ENCODE data around the gene TMPRSS2.

TMPRSS2 gene

DNA sequence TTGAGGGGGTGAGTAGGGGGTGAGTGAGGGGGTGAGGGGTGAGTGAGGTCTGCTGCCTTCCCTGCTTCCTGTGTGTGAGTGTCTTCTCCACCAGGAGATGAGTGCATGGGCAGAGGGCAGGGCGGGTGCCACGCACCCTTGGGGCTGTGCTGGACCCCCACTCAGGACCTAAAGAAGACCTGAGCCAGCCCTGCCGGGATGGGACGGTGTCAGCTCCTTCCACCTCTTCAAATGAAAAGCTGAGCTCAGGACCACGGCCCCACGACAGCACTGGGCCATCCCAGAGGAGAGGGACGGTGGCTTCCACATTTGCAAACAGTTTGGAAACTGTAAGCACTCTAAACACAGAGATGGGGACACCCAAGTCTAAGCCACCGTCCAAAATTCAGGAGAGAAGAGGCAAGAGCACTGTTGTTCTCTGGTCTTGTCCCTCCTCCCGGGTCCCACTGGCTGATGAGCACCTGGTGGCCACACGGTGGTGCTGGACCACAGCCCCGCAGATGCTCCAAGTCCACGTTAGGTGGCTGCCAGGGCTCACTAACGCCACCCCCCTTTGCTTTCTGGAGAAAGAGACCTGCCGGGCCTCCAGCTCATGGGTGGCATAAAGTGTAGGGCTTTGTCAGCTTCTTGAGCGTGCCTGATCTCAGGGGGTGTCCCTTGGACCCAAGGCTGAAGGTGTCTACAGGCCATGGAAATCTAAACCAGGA is 32.1 kb downstream of the TMPRSS2 start:
- no peaks in the 10 kb centered on the region for H3K9me3 ChIP-seq (ENCODE audit: control insufficient read depth, insufficient read depth, low read depth, low read length)
- no peaks in the 10 kb centered on the region for H3K36me3 ChIP-seq (ENCODE audit: control insufficient read depth in 2 of 2, insufficient read depth in 1 of 2, low read length in 2 of 2)
- H3K4me1 ChIP-seq (ENCODE audit: control insufficient read depth, insufficient read depth, low read length), result no peaks in the 10 kb centered on the region; the same call in 1 of the 2 replicates
- POLR2A ChIA-PET, result no interaction called here
- H3K4me3 ChIP-seq (ENCODE audit: low read depth, low read length), result no peak overlapping the region
- H3K27ac ChIP-seq (ENCODE audit: extremely low read depth, low read depth, low read length), result no peak overlapping the region
- CTCF ChIA-PET, result no interaction called here
- TF ChIP-seq ZNF610 (tag by site-specific recombination; IDR thresholded peaks at IDR 0.05; ENCODE audit: borderline replicate concordance) (no peak), ZNF24 (tag by site-specific recombination; IDR thresholded peaks at IDR 0.05) (no peak), ZNF138 (tag by site-specific recombination; IDR thresholded peaks at IDR 0.05; ENCODE audit: borderline replicate concordance) (no peak), ZNF501 (tag by site-specific recombination; IDR thresholded peaks at IDR 0.05) (no peak), ZBTB1 (tag by site-specific recombination; IDR thresholded peaks at IDR 0.05) (no peak), ZNF785 (tag by site-specific recombination; IDR thresholded peaks at IDR 0.05) (no peak), ZNF114 (tag by site-specific recombination; IDR thresholded peaks at IDR 0.05) (no peak), ZNF324 (tag by site-specific recombination; IDR thresholded peaks at IDR 0.05) (no peak), OVOL3 (tag by site-specific recombination; IDR thresholded peaks at IDR 0.05) (no peak), FEZF1 (tag by site-specific recombination; IDR thresholded peaks at IDR 0.05) (no peak), ZNF777 (tag by site-specific recombination; IDR thresholded peaks at IDR 0.05; ENCODE audit: borderline replicate concordance) (no peak)
- TF ChIP-seq, protein P1, sequence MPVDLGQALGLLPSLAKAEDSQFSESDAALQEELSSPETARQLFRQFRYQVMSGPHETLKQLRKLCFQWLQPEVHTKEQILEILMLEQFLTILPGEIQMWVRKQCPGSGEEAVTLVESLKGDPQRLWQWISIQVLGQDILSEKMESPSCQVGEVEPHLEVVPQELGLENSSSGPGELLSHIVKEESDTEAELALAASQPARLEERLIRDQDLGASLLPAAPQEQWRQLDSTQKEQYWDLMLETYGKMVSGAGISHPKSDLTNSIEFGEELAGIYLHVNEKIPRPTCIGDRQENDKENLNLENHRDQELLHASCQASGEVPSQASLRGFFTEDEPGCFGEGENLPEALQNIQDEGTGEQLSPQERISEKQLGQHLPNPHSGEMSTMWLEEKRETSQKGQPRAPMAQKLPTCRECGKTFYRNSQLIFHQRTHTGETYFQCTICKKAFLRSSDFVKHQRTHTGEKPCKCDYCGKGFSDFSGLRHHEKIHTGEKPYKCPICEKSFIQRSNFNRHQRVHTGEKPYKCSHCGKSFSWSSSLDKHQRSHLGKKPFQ (tag by site-specific recombination; IDR thresholded peaks at IDR 0.05), result no peak
- TF ChIP-seq, protein P2, sequence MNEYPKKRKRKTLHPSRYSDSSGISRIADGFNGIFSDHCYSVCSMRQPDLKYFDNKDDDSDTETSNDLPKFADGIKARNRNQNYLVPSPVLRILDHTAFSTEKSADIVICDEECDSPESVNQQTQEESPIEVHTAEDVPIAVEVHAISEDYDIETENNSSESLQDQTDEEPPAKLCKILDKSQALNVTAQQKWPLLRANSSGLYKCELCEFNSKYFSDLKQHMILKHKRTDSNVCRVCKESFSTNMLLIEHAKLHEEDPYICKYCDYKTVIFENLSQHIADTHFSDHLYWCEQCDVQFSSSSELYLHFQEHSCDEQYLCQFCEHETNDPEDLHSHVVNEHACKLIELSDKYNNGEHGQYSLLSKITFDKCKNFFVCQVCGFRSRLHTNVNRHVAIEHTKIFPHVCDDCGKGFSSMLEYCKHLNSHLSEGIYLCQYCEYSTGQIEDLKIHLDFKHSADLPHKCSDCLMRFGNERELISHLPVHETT (tag by site-specific recombination; IDR thresholded peaks at IDR 0.05), result no peak
- TF ChIP-seq, protein P3, sequence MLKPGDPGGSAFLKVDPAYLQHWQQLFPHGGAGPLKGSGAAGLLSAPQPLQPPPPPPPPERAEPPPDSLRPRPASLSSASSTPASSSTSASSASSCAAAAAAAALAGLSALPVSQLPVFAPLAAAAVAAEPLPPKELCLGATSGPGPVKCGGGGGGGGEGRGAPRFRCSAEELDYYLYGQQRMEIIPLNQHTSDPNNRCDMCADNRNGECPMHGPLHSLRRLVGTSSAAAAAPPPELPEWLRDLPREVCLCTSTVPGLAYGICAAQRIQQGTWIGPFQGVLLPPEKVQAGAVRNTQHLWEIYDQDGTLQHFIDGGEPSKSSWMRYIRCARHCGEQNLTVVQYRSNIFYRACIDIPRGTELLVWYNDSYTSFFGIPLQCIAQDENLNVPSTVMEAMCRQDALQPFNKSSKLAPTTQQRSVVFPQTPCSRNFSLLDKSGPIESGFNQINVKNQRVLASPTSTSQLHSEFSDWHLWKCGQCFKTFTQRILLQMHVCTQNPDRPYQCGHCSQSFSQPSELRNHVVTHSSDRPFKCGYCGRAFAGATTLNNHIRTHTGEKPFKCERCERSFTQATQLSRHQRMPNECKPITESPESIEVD (tag by site-specific recombination; IDR thresholded peaks at IDR 0.05), result no peak
- TF ChIP-seq, protein P4, sequence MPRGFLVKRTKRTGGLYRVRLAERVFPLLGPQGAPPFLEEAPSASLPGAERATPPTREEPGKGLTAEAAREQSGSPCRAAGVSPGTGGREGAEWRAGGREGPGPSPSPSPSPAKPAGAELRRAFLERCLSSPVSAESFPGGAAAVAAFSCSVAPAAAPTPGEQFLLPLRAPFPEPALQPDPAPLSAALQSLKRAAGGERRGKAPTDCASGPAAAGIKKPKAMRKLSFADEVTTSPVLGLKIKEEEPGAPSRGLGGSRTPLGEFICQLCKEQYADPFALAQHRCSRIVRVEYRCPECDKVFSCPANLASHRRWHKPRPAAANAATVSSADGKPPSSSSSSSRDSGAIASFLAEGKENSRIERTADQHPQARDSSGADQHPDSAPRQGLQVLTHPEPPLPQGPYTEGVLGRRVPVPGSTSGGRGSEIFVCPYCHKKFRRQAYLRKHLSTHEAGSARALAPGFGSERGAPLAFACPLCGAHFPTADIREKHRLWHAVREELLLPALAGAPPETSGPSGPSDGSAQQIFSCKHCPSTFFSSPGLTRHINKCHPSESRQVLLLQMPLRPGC (tag by site-specific recombination; IDR thresholded peaks at IDR 0.05), result no peak

DNA sequence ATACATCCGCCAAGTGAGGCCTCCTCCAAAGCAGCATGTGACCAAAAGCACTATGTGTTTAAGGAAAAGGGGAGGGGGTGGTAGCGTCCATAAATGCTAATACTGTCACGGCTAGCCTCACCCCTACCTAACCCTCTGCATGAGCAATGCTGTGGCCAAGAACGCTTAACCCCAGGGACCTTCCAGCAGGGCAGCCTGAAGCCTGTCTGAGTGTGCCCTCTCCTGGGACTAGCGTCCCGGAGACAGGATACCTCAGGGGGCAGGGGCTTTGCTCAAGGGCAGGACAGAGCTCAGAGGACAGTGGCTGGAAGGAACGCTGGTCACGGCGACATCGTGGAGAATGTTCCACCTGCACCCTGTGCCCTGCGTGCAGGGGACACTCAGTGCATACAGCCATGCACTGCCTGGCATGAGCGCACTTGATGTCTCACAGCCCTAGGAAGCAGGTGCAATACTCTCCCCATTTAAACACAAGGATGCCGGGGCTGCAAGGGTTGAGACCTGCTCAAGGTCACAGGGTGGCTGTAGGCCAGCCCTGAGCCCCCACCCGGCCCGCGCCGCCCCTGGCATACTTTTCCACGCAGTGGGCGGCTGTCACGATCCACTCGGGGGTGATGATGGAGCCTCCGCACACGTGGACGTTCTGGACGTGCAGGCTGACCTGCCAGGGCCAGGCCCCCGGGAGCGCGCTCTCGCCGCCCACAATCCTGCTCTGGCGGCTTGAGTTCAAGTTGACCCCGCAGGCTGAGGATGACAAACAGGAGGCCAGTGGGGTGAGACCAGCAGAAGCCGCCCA is 35.0 kb downstream of the TMPRSS2 start:
- no peaks in the 10 kb centered on the region for H3K36me3 ChIP-seq (ENCODE audit: control insufficient read depth in 2 of 2, insufficient read depth in 1 of 2, low read length in 2 of 2)
- H3K9me3 ChIP-seq (ENCODE audit: control insufficient read depth, insufficient read depth, low read depth, low read length), result no peaks in the 10 kb centered on the region
- TF ChIP-seq ZNF391 (tag by site-specific recombination; IDR thresholded peaks at IDR 0.05; ENCODE audit: borderline replicate concordance, low read depth) (no peak), ZNF701 (tag by site-specific recombination; IDR thresholded peaks at IDR 0.05) (no peak), MYNN (tag by site-specific recombination; IDR thresholded peaks at IDR 0.05; ENCODE audit: borderline replicate concordance) (no peak), KLF16 (tag by site-specific recombination; IDR thresholded peaks at IDR 0.05) (no peak), HOXD13 (CRISPR knock-in tag; IDR thresholded peaks at IDR 0.05; ENCODE audit: borderline replicate concordance) (no peak), HOXA7 (CRISPR knock-in tag; IDR thresholded peaks at IDR 0.05; ENCODE audit: borderline replicate concordance) (no peak), ZNF184 (tag by site-specific recombination; IDR thresholded peaks at IDR 0.05) (no peak)
- TF ChIP-seq, protein P5, sequence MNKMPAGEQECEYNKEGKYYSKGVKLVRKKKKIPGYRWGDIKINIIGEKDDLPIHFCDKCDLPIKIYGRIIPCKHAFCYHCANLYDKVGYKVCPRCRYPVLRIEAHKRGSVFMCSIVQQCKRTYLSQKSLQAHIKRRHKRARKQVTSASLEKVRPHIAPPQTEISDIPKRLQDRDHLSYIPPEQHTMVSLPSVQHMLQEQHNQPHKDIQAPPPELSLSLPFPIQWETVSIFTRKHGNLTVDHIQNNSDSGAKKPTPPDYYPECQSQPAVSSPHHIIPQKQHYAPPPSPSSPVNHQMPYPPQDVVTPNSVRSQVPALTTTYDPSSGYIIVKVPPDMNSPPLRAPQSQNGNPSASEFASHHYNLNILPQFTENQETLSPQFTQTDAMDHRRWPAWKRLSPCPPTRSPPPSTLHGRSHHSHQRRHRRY (tag by site-specific recombination; IDR thresholded peaks at IDR 0.05), result no peak
- no peak overlapping the region for H3K27ac ChIP-seq (ENCODE audit: extremely low read depth, low read depth, low read length)
- no peaks in the 10 kb centered on the region for H3K4me1 ChIP-seq (ENCODE audit: control insufficient read depth, insufficient read depth, low read length)
- ChIA-PET POLR2A (no interaction called here), CTCF (interaction anchor here (0.6 kb wide), 1 partner anchor 924 kb away, joined by 4 read pairs; no protein-coding TSS in a partner anchor)
- no peak overlapping the region for H3K4me3 ChIP-seq (ENCODE audit: low read depth, low read length)

Measured in HEK293 (cell line).